Activated gamma-delta T cell treated with Interleukin-2 at 50 U/mL for 16 hours (primary cell): ENCODE data around the gene CPOX.
"Not testable (repeated sequence)": the region's sequence is repeated elsewhere in the genome, so short reads cannot be mapped to it uniquely, and the experiment has no call there.

ENCODE experiments used
- DNase-seq: peaks from one replicate; pipeline ENCODE4 v3.0.0-alpha.2; 2020

Gene CPOX

GRCh38 chr3:98593046-98593936 is at the start of gene CPOX:
CPOX (minus strand) TSS chr3:98593611; CDS start chr3:98593504, 107 bp downstream.
- DNase-seq: peak; percentile 79

DNA sequence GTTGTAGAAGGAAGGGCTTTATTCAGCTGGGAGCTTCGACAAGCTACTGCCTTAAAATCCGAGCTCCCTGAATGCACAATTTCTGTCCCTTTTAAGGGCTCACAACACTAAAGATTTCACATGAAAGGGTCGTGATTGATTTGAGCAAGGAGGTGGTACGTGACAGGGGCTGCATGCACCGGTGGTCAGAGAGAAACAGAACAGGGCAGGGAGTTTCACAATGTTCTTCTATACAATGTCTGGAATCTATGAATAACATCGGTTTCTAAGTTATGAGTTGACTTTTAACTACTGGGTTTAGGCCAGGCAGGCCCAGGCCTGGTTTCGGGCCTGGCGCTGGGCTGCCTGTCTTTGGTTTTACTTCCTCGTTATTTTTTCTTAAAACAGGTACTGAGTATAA is 49.4 kb upstream of the CPOX start:
- DNase-seq: not testable (repeated sequence)

GRCh38 chr3:98641756-98642155 is 48.3 kb upstream of the CPOX start:
- not testable (repeated sequence) for DNase-seq

DNA sequence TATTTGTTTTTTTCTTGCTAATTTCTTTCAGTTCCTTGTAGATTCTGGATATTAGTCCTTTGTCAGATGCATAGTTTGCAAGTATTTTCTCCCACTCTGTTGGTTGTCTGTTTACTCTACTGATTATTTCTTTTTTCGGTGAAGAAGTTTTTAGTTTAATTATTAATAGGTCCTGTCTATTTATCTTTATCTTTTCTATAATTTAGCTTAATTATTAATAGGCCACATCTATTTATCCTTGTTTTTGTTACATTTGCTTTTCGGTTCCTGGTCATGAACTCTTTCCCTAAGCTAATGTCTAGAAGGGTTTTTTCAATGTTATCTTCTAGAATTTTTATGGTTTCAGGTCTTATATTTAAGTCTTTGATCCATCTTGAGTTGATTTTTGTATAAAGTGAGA is 45.1 kb upstream of the CPOX start:
- not testable (repeated sequence) for DNase-seq

GRCh38 chr3:98630416-98630815 is 37.0 kb upstream of the CPOX start:
- DNase-seq: no peak

DNA sequence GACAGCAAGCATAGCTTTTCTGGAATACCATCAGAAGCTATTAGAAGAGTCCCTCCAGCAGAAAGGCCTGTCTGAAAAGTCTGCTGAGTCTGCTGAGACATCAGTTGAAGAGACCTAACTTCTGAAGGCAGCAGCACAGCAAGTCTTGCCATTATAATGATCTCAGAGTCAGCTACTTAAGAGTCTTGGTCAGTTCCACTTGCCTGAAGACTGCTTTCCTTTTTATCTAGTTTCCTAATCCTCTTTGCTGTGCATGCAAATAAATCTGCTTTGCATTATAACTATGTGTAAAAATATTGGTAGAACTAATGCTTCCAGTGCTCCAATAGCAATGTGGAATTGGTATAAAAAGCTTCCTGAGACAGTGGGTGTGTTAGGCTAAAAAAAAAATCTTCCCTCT is 34.9 kb upstream of the CPOX start:
- no peak for DNase-seq

DNA sequence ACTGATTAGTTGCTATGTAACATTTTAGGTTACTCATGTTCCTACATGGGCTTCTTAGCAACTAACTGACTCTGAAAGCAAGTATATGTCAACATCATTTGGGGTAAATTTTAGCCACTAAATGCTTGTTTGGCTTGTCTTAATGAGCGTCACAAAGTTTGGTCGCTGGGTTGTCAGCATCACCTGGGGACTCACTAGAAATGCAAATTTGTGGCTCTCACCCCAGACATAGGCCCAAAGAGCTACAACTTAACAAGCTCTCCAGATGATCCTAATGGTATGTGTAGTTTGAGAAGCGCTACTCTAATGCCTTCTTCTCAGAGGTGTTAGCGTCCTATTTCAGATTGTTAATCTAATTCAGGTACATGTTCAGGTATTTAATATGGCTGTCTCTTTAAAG is 32.7 kb upstream of the CPOX start:
- no peak for DNase-seq

- no peak for DNase-seq
These were observed 30.3 kb upstream of the CPOX start for GRCh38 chr3:98623572-98624280.

DNA sequence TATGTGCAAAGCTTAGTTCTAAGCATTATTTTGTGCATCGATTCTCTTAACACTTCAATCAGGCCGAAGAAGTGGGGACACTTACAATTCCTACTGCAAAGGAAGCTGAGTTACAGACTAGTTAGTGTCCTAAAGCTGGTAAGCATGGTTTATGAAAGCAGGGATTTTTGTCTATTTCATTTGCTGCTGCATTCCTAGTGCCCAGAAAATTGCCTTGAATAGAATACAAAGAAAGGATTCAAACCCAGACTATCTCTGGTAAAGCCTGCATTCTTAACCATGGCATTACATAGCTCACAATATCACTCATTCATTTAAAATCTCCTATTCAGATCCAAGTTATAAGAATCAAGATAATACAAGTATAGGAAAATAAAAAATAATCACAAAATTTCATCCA is 24.4 kb upstream of the CPOX start:
- DNase-seq: no peak

DNA sequence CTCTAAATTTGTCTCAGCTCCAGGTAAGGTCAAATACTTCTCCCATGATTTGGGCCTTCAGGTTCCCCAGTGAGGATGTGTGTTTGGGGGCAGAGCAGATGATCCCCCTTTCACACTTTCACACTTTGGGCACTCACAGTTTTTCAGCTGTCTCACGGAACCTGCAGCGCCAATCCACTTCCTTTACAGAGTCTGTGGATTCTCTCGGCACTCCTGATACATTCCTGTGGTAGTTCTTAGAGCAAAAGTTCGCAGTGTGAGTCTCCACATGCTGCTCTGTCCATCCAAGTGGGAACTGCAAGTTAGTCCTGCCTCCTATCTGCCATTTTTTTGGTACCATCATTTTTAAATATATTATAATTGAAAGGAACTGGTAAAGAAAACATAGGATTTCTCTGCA is 20.2 kb upstream of the CPOX start:
- DNase-seq: no peak

- DNase-seq: no peak
These were observed 19.6 kb upstream of the CPOX start for GRCh38 chr3:98612996-98613517.

- DNase-seq: no peak
These were observed 19.2 kb upstream of the CPOX start for GRCh38 chr3:98612587-98612986.

DNA sequence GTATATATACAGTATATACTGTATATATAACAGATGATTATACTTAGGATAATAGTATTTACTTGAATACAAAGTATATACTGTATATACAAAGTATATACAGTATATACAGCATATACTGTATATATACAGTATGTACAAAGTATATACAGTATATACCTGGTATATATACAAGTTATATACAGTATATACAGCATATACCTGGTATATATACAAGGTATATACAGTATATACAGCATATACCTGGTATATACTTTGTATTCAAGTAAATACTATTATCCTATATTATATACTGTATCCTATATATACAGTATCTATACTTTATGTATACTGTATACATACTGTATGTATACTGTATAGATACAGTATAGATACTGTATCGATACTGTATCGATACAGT is 14.6 kb upstream of the CPOX start:
- no peak for DNase-seq

- DNase-seq: no peak
These were observed 10.2 kb upstream of the CPOX start for GRCh38 chr3:98603580-98603979.

DNA sequence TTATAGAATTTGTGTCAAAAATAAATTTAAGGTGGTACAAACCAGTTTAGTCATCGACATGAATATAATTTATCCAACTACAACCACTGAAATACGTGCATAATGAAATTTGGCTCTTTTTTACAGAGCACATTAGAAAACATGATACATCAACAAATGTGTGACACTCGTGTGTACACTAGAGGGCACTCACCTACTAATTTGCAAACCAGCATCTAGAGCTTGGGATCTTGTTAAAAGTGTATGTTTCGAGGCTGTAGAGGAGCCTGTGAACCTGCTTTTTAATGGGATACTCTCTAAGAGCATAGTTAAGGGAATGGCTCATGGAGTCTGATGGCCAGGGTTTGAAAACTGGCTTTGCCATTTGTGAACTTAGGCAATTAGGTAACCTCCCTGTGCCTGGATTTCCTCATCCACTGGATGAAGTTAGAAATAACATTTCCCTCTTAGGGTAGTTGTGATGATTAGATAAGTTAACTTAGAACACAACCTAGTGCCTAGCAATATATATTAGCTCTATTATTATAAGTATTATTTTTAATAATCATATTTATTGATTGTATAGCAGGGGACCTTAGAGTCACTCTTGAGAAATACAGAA is 8.8 kb upstream of the CPOX start:
- DNase-seq: no peak

DNA sequence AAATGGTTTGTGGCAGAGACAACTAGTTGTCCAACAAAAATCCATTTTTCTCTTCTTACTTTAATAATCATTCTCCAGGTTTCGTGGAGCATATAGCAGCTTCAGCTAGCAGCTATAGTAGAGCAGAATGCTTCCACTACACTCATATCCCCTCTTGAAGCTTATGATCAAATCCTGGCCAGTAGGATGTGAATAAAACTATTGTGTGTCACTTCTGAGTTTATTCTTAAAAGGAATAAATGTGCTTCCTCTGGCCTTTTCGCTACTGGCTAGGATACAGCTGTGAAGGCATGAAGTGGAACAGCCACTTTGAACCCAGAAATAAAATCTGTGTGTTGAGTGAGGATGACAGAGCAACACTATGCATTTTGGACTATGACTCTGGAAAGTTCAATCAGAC is 7.8 kb upstream of the CPOX start:
- DNase-seq: no peak

GRCh38 chr3:98600412-98601095 is 7.1 kb upstream of the CPOX start:
- no peak for DNase-seq

DNA sequence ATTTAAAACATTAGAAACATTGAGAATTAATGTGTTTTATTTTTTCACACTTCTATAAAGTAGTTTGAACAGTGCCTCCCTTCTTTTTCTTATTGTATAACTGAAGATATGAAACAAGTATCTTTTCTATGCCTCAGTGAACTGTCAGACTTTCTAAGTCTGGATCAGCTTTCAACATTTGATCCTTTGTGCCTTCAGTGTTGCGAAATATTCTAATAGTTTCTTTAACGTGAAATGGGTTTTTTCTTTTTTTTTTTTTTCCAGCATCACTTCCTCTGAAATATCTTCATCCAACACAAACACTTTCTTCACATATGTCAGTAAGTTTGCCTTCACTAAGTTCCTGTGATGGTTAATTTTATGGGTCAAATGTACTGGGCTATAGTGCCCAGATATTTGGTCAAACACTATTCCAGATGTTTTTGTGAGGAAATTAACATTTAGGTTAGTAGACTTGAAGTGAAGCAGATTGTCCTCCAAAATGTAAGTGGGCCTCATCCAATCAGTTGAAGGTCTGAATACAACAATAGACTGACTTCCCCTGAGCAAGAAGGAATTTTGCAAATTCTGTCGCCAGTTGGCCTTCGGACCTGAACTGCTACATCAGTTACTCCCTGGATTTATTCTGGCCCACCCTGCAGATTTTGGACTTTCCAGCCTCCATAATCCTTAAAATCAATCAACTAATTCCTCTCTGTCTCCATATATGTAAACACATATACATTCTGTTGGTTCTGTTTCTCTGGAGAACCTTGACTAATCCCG is 6.4 kb upstream of the CPOX start:
- no peak for DNase-seq

DNA sequence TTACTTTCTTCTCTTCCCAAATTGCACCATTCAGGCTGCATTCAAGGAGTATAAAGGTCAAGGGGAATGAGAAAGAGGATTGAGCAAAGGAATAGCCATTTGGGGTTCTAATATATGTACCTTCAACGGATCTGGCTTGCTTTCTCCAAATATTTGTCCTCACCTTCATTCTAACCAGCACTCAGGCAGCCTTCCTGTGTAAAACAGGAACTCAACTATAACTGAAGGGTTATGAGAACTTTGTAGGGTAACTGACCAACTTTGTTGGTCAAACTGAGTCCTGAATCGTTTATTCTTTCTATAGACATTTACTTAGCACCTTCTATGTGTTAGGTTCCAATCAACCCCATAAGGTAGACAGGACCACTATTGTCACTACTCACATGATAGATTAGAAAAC is 5.1 kb upstream of the CPOX start:
- DNase-seq: no peak

- no peak for DNase-seq
These were observed 3.4 kb upstream of the CPOX start for GRCh38 chr3:98596541-98597500.

- no peak for DNase-seq
These were observed 2.7 kb upstream of the CPOX start for GRCh38 chr3:98596087-98596486.
